Fibroblast of peridontal ligament (primary cell): ENCODE results near the gene OSCP1.

Source experiments
- DNase-seq: peaks from one replicate; pipeline ENCODE4 v3.0.0-alpha.2; 2010; ENCODE audit errors: extremely low read depth

The OSCP1 gene

DNA sequence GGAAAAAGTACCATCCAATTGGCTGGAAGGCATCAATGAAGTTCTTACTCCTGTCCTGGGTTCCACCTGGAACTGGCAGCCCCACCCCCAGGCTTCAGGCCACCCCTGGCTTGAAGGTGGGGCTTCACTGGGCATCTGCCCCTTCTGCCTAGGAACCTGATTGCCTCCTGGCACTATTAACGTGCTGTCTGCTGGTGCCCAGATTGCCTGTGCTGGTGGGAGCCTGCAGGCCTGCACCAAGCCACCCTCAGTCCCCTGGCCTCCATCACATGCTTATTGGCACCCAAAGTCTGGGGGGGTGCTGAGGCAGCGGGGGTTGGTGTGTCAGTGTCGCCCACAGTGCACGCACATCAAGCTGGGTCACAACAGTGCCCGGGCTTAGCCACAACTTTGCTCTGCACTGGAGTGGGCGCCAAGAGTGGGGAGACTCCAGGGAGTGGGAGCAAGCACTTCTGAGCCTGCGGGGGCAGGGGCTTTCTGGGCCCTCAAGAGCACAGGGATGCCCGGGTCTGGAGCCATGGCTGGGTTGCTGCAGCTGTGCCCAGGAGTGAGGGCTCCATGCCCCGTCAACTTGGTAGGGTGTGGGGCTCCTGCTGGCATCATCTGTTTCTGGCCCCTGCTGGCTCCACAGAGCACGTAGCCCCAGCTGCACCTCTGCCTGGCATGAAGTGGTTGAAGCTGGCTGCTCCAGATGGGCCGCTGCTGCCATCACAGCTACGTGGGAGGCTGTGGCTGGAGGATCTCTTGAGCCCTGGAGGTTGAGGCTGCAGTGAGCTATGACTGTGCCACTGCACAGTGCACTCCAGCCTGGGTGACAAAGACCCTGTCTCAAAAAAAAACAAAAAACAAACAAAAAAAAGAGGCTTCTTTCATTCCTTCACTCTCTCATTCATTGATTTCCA, 48.4 kb downstream of the OSCP1 start:
- no peak for DNase-seq

DNA sequence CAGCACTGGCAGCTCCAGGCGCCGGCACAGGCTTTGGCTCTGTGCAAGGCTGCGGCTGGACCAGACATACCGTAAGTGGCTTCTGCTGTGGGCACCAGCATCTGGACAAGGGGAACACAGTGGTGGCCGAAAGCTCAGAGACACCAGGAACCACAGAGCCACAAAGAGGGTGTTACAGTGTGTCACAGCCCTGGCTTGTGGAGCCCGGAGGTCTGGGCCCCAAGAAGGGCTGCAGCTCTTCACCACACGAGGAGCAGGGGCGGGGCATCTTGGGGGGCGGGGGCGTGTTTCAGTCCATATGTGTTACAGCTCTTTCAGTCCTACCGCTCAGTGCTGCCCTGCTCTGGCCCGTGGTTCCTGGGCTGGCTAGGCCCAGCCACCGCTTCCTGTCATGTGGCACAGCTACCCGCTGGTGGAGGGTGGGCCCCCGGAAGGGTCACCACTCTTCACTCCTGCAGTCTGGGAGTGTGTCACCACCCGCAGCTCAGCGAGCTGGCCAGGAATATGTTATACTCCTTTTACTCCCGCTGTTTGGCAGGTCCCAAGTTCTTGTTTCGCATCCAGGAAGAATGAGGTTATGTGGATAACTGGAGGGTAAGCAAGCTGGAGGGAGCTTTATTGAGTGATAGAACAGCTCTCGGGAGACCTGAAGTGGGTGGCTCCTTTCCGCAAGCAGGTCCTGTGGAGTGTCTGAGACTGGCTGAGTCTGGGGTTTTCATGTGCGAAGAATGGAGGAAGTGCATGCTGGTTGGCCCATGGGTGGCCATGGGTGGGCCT, 49.2 kb downstream of the OSCP1 start:
- DNase-seq, result no peak

DNA sequence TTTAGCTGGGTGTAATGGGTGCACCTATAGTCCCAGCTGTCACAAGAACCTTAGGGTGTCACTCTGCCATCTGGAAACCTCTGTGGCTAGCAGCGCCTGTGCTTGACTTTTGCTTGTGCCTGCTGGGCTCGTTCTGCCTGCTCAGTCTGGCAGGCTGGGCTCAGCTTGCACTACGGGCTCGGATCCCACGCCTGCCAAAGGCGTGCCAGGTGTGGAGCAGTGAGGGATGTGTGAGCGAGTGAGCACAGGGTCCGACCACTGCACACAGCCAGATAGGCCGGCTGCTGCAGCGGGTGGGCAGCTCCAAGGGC, 49.8 kb downstream of the OSCP1 start:
- no peak for DNase-seq

DNA sequence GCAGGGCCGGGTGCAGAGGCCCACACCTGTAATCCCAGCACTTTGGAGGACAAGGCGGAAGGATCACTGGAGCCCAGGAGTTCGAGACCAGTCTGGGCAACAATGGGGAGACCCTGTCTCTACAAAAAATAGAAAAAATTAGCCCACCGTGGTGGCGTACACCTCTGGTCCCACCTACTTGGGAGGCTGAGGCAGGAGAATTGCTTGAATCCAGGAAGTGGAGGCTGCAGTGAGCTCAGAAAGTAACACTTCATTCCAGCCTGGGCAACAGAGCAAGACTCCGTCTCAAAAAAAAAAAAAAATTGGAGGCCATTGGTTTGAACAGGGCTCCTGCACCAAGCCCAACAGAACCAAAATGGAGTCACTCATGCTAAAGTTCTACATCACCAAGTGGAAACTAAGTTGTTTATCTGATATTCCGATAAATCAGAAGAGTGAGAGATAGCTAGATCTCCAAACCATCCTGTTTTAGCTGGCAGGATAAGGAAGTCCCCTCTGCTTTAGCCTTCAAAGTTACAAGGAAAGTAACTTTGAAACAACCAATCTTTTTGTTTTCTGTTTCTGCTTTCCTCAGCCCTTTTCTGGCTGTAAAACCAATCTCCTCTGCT, 51.8 kb downstream of the OSCP1 start:
- no peak for DNase-seq

DNA sequence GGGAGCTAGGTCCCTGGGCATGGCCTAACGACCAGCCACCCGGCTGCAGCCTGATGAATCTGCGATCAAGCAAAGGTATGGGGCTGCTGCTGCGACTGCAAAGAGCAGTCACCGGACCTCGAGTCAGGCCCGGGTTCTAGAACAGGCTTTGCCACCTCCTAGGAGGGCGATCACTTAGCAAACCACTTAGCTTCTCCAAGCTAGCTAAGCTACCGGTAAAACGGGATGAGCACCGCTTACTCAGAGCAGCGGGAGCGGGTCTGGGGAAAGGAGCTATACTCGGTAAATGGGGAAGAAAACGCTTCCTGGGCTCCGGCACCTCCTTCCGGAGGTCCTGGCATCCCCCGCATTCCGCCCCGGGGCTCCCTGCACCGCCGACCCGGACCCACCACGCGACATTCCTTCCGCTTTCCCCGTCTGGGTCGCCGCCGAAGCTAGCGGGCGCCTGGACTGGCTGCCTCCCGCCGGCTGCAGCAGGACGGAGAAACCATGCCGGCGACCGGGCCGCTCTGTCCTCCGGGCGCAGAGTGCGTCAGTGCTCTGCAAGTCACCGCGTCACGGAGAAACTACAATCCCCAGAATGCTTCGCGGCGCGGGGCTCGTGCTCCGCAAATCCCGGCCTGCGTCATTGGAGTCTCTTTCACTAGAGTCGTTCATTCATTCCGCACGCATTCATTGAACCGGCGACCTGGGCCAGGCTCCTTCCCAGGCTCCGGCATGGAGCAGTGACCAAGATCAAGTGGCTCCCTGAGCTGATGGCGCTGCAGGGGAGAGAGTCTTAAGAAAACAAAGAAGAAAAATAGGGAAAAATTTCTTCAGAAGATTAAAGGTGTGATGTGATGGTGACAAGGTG, 52.6 kb downstream of the OSCP1 start, which contains the start of gene LSM10:
Gene LSM10 (minus strand): TSS at position 531 of the 853 bp plus-strand sequence. CDS start 3,779 bp downstream, outside the sequence.
- peak; percentile 92 for DNase-seq

DNA sequence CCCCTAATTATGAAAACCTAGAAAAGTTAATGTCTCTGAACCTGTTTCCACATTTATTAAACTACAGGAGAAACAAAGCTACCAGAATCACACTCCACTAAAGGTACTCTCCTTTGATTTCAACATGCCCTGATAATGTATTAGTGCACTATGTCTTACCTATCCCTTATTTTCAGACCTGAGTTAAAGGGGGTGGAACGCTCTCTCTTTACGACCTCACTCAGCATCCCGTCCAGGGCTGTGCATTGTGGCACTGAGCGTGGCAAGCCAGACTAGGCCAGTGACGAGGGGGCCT, 53.2 kb downstream of the OSCP1 start:
- DNase-seq, result no peak

DNA sequence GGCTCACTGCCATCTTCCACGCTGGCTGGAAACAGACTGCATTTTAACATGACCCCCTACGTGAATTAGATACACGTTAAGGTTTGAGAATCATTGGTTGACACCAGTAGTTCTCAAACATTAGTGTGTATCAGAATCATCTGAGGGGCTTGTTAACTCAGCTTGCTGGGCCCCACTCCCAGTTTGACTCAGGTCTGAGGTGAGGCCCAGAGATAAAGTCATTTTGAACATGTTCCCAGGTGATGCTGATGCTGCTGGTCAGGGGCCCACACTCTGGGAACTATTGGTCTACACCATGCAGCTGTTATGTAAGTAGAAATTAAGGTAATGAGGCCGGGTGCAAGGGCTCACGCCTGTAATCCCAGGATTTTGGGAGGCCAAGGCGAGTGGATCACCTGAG, 53.9 kb downstream of the OSCP1 start:
- no peak for DNase-seq

DNA sequence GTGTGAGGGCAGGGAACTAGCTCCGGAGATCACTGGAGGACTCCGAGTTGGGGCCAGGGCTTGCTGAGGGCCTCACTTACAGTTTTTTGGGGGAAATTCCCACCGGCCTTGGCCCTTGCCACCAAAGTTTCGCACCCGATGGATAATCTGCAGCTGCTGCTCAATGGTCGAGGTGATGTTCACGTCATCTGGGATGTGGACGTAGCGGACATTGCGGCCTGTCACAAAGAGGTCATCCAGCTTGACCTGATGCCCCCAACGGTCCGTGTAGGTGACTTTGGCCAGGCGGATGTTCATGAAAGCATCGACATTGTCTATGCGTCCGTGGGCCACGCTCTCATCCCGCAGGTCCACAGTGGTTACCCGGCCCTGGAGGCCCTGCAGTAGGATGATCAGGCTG, 56.6 kb downstream of the OSCP1 start:
- no peak for DNase-seq

DNA sequence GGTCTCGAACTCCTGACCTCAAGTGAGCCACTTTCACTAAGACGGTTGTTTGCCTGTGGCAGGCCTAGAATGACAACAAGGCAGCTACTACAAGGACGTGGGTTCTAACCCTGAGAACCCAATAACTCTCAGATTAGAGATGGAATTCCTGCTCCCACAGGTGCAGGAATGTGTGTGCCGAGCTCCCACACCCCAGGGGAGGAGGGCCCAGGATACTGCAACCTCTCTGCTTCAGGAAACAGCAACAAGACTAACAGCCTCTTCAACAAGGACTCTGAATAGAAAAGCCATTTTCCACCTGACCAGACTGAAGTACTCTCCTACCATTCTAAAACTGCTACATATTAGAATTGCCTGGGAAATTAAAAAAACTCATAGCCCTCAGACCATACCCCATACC, 57.4 kb downstream of the OSCP1 start:
- no peak for DNase-seq

DNA sequence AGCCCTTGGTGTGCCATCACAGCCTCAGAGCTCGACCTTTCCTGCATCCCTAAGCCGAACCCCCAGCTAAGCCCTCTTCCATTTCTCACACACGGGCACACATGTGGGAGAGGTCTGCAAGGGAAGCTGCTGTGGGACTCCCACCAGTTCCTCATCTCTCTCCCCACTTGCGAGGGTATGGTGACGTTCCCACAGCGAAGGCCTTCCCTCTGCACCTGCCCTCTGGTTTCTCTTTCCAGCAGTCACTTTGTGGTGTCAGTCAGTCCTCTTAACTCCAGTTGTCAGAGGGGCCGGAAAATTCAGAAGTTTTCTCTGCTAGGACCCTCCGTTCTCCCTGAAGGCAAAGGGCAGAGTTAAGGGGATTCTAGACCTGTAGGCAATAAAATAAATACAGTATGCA, 59.0 kb downstream of the OSCP1 start:
- no peak for DNase-seq

DNA sequence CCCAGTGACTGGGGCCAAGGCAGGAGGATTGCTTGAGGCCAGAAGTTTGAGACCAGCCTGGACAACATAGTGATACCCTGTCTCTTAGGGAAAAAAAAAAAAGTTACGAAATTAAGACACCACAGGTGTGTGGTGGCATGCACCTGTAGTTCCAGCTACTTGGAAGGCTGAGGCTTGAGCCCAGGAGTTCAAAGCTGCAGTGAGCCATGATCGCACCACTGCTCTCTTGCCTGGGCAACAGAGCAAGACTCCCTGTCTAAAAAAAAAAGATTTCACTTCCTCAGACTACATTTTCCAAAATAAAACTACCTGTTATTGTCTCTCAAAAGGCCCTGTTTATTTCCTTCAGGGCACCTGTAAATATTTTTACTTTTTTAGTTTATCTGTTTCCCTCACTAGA, 59.8 kb downstream of the OSCP1 start:
- DNase-seq, result no peak

DNA sequence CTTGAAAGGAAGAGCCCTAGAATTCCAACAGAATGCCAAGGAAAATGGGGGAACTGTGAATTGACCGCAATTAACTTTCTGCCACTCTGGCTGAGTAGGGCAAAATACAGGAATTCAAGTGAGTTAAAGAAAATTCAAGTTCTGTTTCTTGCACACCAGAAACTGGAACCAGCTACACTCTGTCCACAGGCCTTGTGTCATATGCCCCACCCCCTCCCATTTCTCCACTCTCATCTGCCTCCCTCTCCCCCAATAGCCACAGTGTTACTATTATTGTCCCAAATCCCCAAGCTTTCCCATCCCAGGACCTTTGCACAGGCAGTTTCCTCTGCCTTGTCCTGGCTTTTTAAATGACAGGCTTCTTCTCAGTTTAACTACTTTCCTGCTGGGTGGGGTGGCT, 60.3 kb downstream of the OSCP1 start:
- DNase-seq, result no peak

DNA sequence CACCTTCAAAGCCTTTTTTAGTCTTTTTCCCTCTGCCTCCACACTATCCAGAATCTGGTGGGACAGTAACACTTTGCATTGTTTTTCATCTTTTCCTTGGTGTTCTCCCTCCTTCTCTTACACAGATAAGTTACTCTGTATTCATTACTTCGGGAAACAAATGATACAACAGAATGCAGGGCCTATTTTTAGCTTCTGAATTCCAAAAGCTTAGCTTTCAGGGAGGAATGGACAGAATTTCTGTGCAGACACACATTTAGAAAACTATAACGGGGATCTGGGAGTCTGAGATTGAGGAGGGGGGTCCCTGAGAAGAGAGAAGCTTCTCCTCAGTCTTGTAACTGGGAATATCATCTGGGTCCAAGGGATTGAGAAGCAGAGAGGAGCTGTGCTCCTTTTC, 61.0 kb downstream of the OSCP1 start:
- no peak for DNase-seq

DNA sequence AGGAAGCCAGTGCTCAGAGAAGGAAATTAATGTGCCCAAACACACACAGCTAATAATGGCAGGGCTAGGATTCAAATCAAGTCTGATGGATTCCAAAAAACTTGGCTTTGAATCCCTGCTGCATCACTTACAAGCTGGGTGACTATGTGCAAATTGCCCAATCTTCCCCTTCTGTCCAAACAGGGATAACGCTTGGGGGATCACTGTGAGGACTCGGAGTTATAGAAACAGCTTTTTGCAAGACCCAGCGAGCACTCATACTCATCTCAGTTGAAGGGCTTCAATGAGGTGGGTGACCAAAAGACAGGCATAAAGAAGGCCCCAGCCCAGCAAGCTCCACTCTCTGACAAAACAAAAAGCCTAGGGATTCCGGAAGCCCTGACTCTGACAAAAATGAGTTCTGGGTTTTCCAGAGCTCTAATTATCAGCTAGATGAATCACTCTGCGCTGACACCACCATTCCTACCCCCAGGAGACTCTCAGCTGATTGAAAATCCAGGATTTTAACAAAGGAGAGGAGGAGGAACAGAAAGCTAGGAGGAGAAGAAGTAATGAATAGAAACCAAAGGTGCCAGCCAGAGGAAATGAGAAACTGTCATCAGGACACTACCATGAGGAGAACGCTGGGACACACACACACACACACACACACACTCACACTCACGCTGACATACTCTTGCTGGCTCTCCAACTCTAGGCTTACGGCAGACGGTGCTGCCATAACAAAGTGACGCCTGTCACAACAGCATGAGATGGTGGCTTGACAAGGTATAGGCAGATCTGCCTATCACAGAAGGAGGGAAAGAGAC, 62.9 kb downstream of the OSCP1 start:
- DNase-seq, result peak; percentile 91

DNA sequence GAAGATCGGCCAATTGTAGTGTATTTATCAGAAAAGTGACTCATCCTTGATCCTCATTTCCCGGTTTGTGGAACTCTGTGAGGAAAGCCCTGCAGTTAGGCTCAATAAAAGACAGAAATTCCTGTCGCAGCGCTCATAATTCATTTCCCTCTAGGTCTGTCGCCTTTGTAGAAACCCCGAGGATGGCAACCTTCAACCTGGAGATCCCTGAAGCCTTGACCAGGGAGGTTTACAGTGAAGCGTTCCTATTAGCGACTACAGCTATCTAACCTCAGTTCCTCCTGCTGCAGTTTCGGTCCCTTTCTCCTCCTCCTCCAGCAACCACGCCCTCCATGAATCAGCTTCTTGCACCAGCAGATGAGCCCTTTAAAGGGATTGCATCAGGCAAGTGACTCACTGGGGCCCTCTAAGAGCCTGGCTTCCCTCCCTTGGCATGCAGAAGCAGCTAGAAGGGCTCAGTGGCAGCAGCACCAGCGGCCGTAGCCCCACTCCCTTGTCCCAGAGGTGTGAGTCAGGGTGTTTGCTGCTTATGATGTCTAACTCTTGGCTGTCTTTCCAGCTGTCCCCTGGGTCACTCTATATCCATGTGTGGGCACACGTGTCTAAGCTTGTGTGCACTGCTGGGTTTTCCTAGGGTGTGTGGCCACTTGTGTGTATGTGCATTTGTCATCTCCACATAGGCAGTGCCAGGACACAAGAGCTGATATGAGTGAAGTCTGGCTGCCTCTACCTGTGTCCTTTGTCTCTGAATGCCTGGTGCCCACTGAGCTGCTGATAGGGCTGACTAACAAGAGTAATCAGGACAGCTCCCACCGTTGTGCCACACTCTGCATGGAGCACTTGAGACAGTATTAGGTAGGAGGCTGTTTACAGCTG, 63.7 kb downstream of the OSCP1 start:
- peak; percentile 100 for DNase-seq

DNA sequence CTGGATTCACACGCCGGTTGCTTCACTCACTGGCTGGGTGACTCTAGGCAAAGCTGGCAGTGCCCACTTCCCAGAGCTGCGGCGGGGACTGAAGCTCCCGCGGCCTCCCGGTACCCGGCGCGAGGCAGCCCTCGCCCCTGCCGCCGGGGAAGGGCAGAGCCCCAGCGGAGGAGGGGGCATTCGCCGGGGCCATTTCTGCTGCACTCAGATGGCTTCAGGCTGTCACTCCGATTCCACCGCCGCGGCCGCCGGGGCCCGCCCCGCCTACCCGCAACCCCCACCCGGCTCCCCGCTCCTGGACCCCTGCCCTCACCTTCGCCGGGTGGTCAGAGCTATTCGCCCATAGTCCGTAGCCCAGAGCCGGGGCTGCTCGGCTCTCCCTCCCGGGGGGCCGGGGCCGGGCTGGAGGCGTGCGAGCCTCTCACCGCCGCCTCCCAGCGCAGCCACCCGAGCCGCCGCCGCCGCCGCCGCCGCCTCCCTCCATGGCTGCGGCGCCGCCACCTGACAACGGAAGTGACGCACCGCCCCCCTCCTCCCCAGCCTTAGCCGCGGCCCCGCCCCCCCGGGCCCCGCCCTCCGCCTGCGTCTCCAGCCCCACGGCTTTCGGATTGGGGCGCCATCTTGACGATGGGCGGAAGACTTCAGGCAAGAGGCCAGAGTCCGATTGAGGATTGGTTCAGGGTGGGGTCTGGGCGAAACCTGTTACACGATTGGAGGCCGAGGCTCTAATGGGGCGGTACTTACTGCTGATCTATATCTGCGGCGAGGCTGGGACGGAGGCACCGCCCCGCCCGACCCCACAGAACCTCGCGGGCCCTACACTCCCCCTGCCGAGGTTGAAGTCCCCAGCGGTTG, 64.6 kb downstream of the OSCP1 start, which contains the start of gene STK40:
Gene STK40 (minus strand): TSS at position 515 of the 855 bp plus-strand sequence. CDS start 24,592 bp downstream, outside the sequence.
- peak; percentile 100 for DNase-seq

DNA sequence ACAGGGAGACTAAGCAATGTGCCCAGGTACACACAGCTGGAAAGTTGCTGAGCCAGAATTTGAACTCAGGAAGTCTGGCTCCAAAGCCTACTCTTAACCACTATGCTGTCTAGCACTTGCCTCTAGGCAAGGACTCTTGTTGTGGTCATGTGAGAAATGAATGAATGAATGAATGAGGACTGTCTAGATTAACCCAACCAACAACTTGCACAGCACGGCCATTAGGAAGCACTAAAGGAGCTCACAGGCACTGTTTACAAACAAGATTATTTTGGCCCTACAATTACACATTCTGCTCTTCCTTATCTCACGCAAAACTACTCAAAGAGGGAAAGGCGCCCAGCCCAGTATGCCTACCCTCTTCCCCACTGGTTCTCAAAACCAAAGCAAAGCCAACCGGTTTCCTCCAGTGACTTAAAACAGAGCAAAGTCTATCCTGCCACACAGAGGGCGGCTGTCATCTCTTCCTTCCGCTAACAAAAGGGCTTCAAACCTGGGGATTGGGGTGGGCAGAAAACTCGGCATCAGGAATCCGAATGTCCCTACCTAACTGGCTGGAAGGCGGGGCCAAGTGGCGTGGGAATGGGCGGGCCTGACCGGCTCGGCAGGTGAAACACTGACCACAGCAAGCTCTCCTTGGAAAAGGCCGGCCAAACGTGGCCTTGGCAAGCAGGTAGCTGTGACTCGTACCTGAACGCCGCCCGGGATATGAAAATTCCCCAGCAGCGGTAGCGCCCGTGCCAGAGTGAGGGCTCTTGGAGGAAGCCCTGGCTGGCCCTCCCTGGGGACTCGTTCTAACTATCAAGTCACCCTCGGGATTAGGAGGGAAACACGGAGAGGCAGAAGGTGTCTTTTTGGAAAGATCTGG, 65.5 kb downstream of the OSCP1 start:
- peak; percentile 14 for DNase-seq

DNA sequence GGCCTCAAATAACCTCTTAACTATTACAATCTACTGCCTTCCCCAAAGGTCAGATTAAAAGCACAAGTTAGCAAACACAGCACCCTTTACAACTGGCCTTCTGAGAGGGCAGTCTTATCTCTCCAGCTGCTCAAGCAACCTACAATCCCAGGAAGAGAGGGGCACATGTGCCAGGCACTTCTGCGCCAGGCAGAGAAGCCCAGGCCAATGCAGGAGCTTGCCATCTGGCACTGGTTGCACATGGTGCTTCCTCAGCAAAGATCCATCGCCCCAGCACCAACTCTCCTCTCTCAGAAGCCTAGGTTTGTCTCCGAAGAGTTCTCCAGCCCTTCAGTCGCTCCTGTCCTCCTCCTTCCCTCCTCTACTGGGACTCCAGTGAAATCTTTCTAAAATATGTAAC, 67.0 kb downstream of the OSCP1 start:
- no peak for DNase-seq
